Cardiac fibroblast (primary cell): ENCODE measurements around the gene SLC37A1.

Source experiments
- DNase-seq, 2 donors: peaks; one replicate each; pipeline versions ENCODE4 v3.0.0 to v3.0.0-alpha.2; 2010; ENCODE audit warnings: low read depth in 2 of 2
- H3K4me3 ChIP-seq, 2 donors: replicated peaks in 1 of 2; 1 replicate in 1 of 2; 2 replicates in 1 of 2; pipeline ENCODE4 v1.5.1; 2011; ENCODE audit warnings: low read depth in 2 of 2, low read length in 2 of 2, mild to moderate bottlenecking in 2 of 2, moderate library complexity in 1 of 2
- CTCF ChIP-seq: IDR thresholded peaks from one replicate; pipeline ENCODE4 v1.5.1; 2011; ENCODE audit warnings: low read depth, mild to moderate bottlenecking, low read length, inconsistent platforms

Gene SLC37A1

GRCh38 chr21:42576639-42577038, 63.0 kb downstream of the SLC37A1 start:
- DNase-seq = no peak
- no peak for TF ChIP-seq CTCF
- no peak overlapping the region for H3K4me3 ChIP-seq

- no peak overlapping the region for H3K4me3 ChIP-seq
- no peak for DNase-seq
- TF ChIP-seq CTCF = no peak
Observed at GRCh38 chr21:42578034-42578433, 64.4 kb downstream of the SLC37A1 start.

- no peak for DNase-seq
- no peak overlapping the region for H3K4me3 ChIP-seq
- TF ChIP-seq CTCF = no peak
Observed at GRCh38 chr21:42578761-42579415, 65.2 kb downstream of the SLC37A1 start.

GRCh38 chr21:42579456-42580075, 65.9 kb downstream of the SLC37A1 start:
- no peak for TF ChIP-seq CTCF
- no peak overlapping the region for H3K4me3 ChIP-seq
- no peak for DNase-seq

GRCh38 chr21:42580076-42580792, 66.6 kb downstream of the SLC37A1 start:
- TF ChIP-seq CTCF = no peak
- H3K4me3 ChIP-seq = no peak overlapping the region
- DNase-seq = no peak

GRCh38 chr21:42580793-42581321, 67.2 kb downstream of the SLC37A1 start:
- no peak for TF ChIP-seq CTCF
- H3K4me3 ChIP-seq = no peak overlapping the region
- no peak for DNase-seq
